B cell (primary cell): ENCODE measurements around the gene MYCBP2. TPM values are rescaled to one million over a fixed set of nuclear protein-coding genes. Genes with fewer than 3 reads are reported as not detected.

Experiments
- ATAC-seq: fragments of 200-7000 bp; cut with Tn5 transposase; one replicate; pipeline ENCODE4 v1.10.0; 2021; ENCODE audit warnings: low read depth, mild to moderate bottlenecking, moderate number of reproducible peaks, moderate library complexity
- CTCF ChIA-PET: fragments of 350-600 bp; sonication (Branson Sonifier 250); formaldehyde crosslinking; loops from one replicate; lab custom pipeline; 2021; ENCODE audit warnings: antibody characterized with exemption, inconsistent platforms; lab: Charles Lee
- POLR2A ChIA-PET: fragments of 350-600 bp; sonication (Branson Sonifier 250); formaldehyde crosslinking; loops from one replicate; lab custom pipeline; 2021; ENCODE audit warnings: antibody characterized with exemption; lab: Charles Lee
- DNase-seq: peaks from one replicate; pipeline ENCODE4 v3.0.0; 2013
- H2AFZ ChIP-seq: 2 replicates; pipeline ENCODE4 v1.6.1; 2012; ENCODE audit warnings: mild to moderate bottlenecking, low read depth, low read length; ENCODE audit not compliant: insufficient read depth, poor library complexity, severe bottlenecking
- H3K27ac ChIP-seq, 2 donors: 1 replicate in 1 of 2; 2 replicates in 1 of 2; pipeline ENCODE4 v1.5.1; 2012 to 2013; ENCODE audit warnings: low read length in 2 of 2, mild to moderate bottlenecking in 2 of 2, moderate library complexity in 1 of 2
- H3K27me3 ChIP-seq, 4 experiments: fragments of 200-600 bp in 1 of 4; sonication (generic) in 1 of 4; replicated peaks in 1 of 4; 1 replicate in 2 of 4; 2 replicates in 2 of 4; pipeline versions ENCODE4 v1.6.1 to v1.7.0; 2013 to 2016; ENCODE audit warnings: low read length in 3 of 4, mild to moderate bottlenecking in 2 of 4, mixed read lengths in 1 of 4, moderate library complexity in 1 of 4; ENCODE audit not compliant: insufficient read depth in 4 of 4, control insufficient read depth in 3 of 4; ENCODE audit errors: control extremely low read depth in 1 of 4
- H3K36me3 ChIP-seq, 2 experiments: replicated peaks in 1 of 2; 1 replicate in 1 of 2; 2 replicates in 1 of 2; pipeline versions ENCODE4 v1.6.1 to v1.7.1; 2013; ENCODE audit warnings: low read length in 1 of 2; ENCODE audit not compliant: insufficient read depth in 2 of 2, control insufficient read depth in 1 of 2; ENCODE audit errors: control extremely low read depth in 1 of 2, extremely low read depth in 1 of 2
- H3K4me1 ChIP-seq, 2 donors: fragments of 200-600 bp in 1 of 2; sonication (generic) in 1 of 2; 1 replicate in 1 of 2; 2 replicates in 1 of 2; pipeline versions ENCODE4 v1.5.1 to v1.6.1; 2013 to 2017; ENCODE audit warnings: low read length in 2 of 2; ENCODE audit not compliant: control insufficient read depth in 2 of 2, insufficient read depth in 2 of 2
- H3K4me2 ChIP-seq: replicated peaks from 2 replicates; pipeline ENCODE3; 2012; ENCODE audit warnings: mild to moderate bottlenecking, low read depth, low read length; ENCODE audit not compliant: poor library complexity, severe bottlenecking
- H3K4me3 ChIP-seq, 5 experiments: fragments of 200-600 bp in 1 of 5; sonication (generic) in 1 of 5; 1 replicate in 3 of 5; 2 replicates in 2 of 5; pipeline versions ENCODE4 v1.5.1 to v1.7.0; 2011 to 2016; ENCODE audit warnings: low read length in 4 of 5, mild to moderate bottlenecking in 4 of 5, low read depth in 2 of 5, control low read depth in 1 of 5, moderate library complexity in 1 of 5; ENCODE audit not compliant: insufficient read depth in 1 of 5; ENCODE audit errors: control extremely low read depth in 1 of 5, extremely low read depth in 1 of 5
- H3K79me2 ChIP-seq: fragments of 200-600 bp; sonication (generic); one replicate; pipeline ENCODE4 v1.6.0; 2016; ENCODE audit warnings: low read length; ENCODE audit not compliant: control insufficient read depth, insufficient read depth
- H3K9ac ChIP-seq: fragments of 200-600 bp; sonication (generic); 2 replicates; pipeline ENCODE4 v1.6.1; 2017; ENCODE audit warnings: mild to moderate bottlenecking, low read length, moderate library complexity
- H3K9me3 ChIP-seq, 3 donors: one replicate each; pipeline versions ENCODE4 v1.6.1 to v1.7.1; 2013; ENCODE audit warnings: low read length in 2 of 3; ENCODE audit not compliant: control insufficient read depth in 2 of 3, insufficient read depth in 1 of 3; ENCODE audit errors: control extremely low read depth in 1 of 3
- H4K20me1 ChIP-seq: 2 replicates; pipeline ENCODE4 v1.6.0; 2012; ENCODE audit warnings: mild to moderate bottlenecking, low read length; ENCODE audit not compliant: insufficient read depth, control insufficient read depth, poor library complexity, severe bottlenecking
- H3K27ac Mint-ChIP-seq: one replicate; pipeline ENCODE4 v1.8.0; 2021; ENCODE audit warnings: mixed read lengths
- H3K27me3 Mint-ChIP-seq: one replicate; pipeline ENCODE4 v1.8.0; 2021; ENCODE audit warnings: mixed read lengths
- H3K4me1 Mint-ChIP-seq: one replicate; pipeline ENCODE4 v1.8.0; 2021; ENCODE audit warnings: mixed read lengths
- H3K4me3 Mint-ChIP-seq: one replicate; pipeline ENCODE4 v1.8.0; 2021; ENCODE audit warnings: mixed read lengths
- H3K9me3 Mint-ChIP-seq: one replicate; pipeline ENCODE4 v1.8.0; 2022; ENCODE audit warnings: mixed read lengths; ENCODE audit not compliant: insufficient read depth
- EZH2 ChIP-seq: IDR thresholded peaks from 2 replicates; pipeline ENCODE4 v1.6.1; 2012; ENCODE audit warnings: borderline replicate concordance, low read depth, mild to moderate bottlenecking, moderate library complexity, low read length; ENCODE audit not compliant: insufficient read depth, poor library complexity, severe bottlenecking
- WGBS: methylation state at CpG from one replicate; pipeline ENCODE4 v1.1.5; 2013; ENCODE audit warnings: missing lambda C conversion rate; ENCODE audit not compliant: insufficient coverage; 5-methylcytosine and 5-hydroxymethylcytosine counted together
- intact Hi-C: fragments of 100-400 bp; cut with micrococcal nuclease; formaldehyde crosslinking; loops from one replicate; pipeline ENCODE4 v1.10.0; 2022
- polyA plus RNA-seq: library from polyadenylated mRNA; depleted of rRNA; stranded (reverse); fragments of >200 nt; gene quantifications from 2 replicates; pipeline ENCODE4 v1.2.3, GENCODE V29; 2012
- total RNA-seq, 2 donors: library from RNA; stranded (reverse); fragments of 120-200 nt in 1 of 2; gene quantifications; 1 replicate in 1 of 2; 2 replicates in 1 of 2; pipeline versions ENCODE4 v1.2.3 to v1.2.4, GENCODE V29; 2013 to 2022
- TF ChIP-seq, protein P1 (sequence below): fragments of 200-600 bp; IDR thresholded peaks from one replicate; pipeline ENCODE4 v1.8.0; 2022; ENCODE audit warnings: antibody characterized with exemption, mild to moderate bottlenecking

The MYCBP2 gene
- total and polyA plus RNA-seq, 2 donors (not counting 1 experiment from before 2014, with no cell fraction given): 84.0 to 237 TPM

DNA sequence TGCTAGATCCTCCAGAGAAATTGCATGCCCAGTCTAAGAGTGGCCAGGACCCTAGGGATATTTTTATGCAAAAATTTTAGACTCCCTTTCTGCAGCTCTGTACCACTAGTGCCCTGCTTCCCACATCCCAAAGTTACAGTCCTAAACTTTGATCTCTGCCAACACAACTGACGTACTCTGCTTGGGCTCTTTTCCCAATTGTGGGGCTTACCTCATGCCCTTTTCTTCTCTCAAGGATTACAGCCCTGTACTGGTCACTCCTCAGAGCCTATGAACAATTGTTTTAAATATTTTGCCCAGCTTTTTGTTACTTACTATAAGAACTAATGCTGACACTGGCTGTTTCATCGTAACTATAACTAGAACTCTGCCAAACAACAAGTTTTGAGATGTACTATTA is 242.1 kb downstream of the MYCBP2 start:
- ChIA-PET POLR2A (no interaction called here), CTCF (no interaction called here)
- no peak for TF ChIP-seq EZH2
- TF ChIP-seq, protein P1, sequence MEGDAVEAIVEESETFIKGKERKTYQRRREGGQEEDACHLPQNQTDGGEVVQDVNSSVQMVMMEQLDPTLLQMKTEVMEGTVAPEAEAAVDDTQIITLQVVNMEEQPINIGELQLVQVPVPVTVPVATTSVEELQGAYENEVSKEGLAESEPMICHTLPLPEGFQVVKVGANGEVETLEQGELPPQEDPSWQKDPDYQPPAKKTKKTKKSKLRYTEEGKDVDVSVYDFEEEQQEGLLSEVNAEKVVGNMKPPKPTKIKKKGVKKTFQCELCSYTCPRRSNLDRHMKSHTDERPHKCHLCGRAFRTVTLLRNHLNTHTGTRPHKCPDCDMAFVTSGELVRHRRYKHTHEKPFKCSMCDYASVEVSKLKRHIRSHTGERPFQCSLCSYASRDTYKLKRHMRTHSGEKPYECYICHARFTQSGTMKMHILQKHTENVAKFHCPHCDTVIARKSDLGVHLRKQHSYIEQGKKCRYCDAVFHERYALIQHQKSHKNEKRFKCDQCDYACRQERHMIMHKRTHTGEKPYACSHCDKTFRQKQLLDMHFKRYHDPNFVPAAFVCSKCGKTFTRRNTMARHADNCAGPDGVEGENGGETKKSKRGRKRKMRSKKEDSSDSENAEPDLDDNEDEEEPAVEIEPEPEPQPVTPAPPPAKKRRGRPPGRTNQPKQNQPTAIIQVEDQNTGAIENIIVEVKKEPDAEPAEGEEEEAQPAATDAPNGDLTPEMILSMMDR: no peak
- H3K4me3 ChIP-seq: no peak overlapping the region
- H3K27ac Mint-ChIP-seq: no peak overlapping the region
- no peaks in the 10 kb centered on the region for H3K4me1 ChIP-seq
- H3K4me3 Mint-ChIP-seq: no peak overlapping the region
- no peak overlapping the region for H3K9ac ChIP-seq
- H3K79me2 ChIP-seq: no peaks in the 10 kb centered on the region
- H3K27me3 ChIP-seq: no peaks in the 10 kb centered on the region
- ATAC-seq (no peak), DNase-seq (no peak)
- no peaks in the 10 kb centered on the region for H3K4me1 Mint-ChIP-seq
- WGBS: 100% methylated on average over 1 of the region's 2 CpGs
- H3K9me3 Mint-ChIP-seq: no peaks in the 10 kb centered on the region
- no peaks in the 10 kb centered on the region for H3K9me3 ChIP-seq
- no peak overlapping the region for H3K27ac ChIP-seq
- H3K4me2 ChIP-seq: no peak overlapping the region
- peaks cover 38 to 72% of the 10 kb centered on the region in 2 experiments for H3K36me3 ChIP-seq
- intact Hi-C loops: no loop called here
- H4K20me1 ChIP-seq: no peaks in the 10 kb centered on the region
- no peaks in the 10 kb centered on the region for H3K27me3 Mint-ChIP-seq
- H2AFZ ChIP-seq: no peak overlapping the region

DNA sequence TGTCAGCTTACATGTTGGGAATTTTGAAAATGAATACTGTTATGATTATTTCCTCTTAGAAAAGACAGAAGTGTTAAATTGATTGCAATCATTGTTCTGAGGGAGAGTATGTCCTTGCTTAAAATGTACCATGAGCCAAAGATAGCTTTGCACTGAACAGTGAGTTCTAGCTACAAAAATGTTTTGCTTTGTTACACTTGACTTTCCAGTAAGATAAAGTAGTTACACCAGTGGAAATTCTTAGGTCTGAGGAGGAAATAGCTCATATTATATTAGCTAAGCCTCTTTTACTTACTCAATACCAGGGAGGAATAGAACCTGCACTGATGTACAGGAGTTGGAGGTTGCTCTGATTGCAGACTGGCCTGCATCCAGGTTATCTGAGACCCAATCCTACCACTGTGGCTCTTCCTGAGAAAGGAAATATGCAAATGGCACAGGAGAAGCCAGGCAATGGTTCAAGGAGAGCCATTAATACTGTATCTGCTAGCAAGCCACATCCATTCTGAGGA is 246.9 kb downstream of the MYCBP2 start:
- CTCF ChIA-PET: no interaction called here

More for the DNA sequence above, 246.9 kb downstream of the MYCBP2 start:
- H3K27ac ChIP-seq: no peak overlapping the region
- POLR2A ChIA-PET: no interaction called here
- Mint-ChIP-seq H3K27me3 (no peaks in the 10 kb centered on the region), H3K27ac (no peak overlapping the region), H3K9me3 (no peaks in the 10 kb centered on the region), H3K4me1 (no peaks in the 10 kb centered on the region), H3K4me3 (no peak overlapping the region)
- H3K4me3 ChIP-seq: no peak overlapping the region
- TF ChIP-seq EZH2: no peak
- TF ChIP-seq, protein P1: no peak
- no peaks in the 10 kb centered on the region for H3K9me3 ChIP-seq
- no peaks in the 10 kb centered on the region for H4K20me1 ChIP-seq
- H3K4me2 ChIP-seq: no peak overlapping the region
- ATAC-seq (no peak), DNase-seq (no peak)
- no peaks in the 10 kb centered on the region for H3K4me1 ChIP-seq
- no peak overlapping the region for H2AFZ ChIP-seq
- H3K36me3 ChIP-seq: peaks cover 30 to 91% of the 10 kb centered on the region in 2 experiments
- no peak overlapping the region for H3K9ac ChIP-seq
- H3K27me3 ChIP-seq: no peaks in the 10 kb centered on the region
- intact Hi-C loops: no loop called here
- no peaks in the 10 kb centered on the region for H3K79me2 ChIP-seq
